Neural cell (in vitro differentiated cells): ENCODE data around the gene PRXL2A.

Experiments used
- EP300 ChIP-seq: fragments of 450-650 bp; conservative IDR thresholded peaks from 2 replicates; pipeline ENCODE4 v1.6.1; 2014; ENCODE audit warnings: antibody characterized with exemption, mild to moderate bottlenecking, moderate library complexity; ENCODE audit not compliant: poor library complexity, severe bottlenecking
- EZH2 ChIP-seq: fragments of 200-600, 300-800 bp; shearing (Covaris generic), sonication (generic); IDR thresholded peaks from 2 replicates; pipeline ENCODE4 v1.6.1; 2014; ENCODE audit warnings: antibody characterized with exemption, low read length, borderline replicate concordance, mild to moderate bottlenecking; ENCODE audit not compliant: insufficient read depth, poor library complexity, severe bottlenecking
- RAD21 ChIP-seq: fragments of 450-650 bp; conservative IDR thresholded peaks from 2 replicates; pipeline ENCODE4 v1.6.1; 2014; ENCODE audit warnings: antibody characterized with exemption, mild to moderate bottlenecking, moderate library complexity
- REST ChIP-seq: IDR thresholded peaks from 2 replicates; pipeline ENCODE4 v1.6.1; 2012; ENCODE audit warnings: borderline replicate concordance
- SMC3 ChIP-seq: fragments of 450-650 bp; conservative IDR thresholded peaks from 2 replicates; pipeline ENCODE4 v1.6.1; 2014; ENCODE audit warnings: antibody characterized with exemption, mild to moderate bottlenecking, moderate library complexity; ENCODE audit not compliant: poor library complexity
- TF ChIP-seq, protein P1 (sequence below): fragments of 450-650 bp; IDR thresholded peaks from 2 replicates; pipeline ENCODE4 v1.5.1; 2014; ENCODE audit warnings: antibody characterized with exemption, mild to moderate bottlenecking, moderate library complexity; ENCODE audit not compliant: poor library complexity, severe bottlenecking

DNA sequence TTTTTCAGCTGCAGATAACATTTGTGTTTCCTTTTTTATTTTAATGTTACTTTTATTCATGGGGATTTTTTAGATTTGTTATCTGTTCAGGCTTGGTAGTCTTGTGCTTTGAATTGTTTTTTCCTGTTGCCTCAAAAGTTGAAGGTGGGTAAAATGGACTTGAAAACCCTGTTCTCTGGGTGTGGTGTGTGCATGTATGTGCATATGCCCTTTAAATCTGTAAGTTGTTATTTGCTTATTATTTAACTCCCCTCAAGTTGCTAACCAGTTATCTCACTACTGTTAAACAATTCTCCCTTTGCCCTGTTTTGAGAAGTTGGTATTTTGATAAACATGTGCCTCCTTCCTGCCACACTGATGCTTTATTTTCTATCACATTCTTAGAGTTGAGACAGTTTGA lies 76.3 kb downstream of the PRXL2A start:
- TF ChIP-seq, protein P1, sequence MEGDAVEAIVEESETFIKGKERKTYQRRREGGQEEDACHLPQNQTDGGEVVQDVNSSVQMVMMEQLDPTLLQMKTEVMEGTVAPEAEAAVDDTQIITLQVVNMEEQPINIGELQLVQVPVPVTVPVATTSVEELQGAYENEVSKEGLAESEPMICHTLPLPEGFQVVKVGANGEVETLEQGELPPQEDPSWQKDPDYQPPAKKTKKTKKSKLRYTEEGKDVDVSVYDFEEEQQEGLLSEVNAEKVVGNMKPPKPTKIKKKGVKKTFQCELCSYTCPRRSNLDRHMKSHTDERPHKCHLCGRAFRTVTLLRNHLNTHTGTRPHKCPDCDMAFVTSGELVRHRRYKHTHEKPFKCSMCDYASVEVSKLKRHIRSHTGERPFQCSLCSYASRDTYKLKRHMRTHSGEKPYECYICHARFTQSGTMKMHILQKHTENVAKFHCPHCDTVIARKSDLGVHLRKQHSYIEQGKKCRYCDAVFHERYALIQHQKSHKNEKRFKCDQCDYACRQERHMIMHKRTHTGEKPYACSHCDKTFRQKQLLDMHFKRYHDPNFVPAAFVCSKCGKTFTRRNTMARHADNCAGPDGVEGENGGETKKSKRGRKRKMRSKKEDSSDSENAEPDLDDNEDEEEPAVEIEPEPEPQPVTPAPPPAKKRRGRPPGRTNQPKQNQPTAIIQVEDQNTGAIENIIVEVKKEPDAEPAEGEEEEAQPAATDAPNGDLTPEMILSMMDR: no peak
- TF ChIP-seq REST (no peak), RAD21 (no peak), EP300 (no peak), EZH2 (no peak), SMC3 (no peak)
